ENCODE measurements around the gene SOX30.

Gene SOX30

DNA sequence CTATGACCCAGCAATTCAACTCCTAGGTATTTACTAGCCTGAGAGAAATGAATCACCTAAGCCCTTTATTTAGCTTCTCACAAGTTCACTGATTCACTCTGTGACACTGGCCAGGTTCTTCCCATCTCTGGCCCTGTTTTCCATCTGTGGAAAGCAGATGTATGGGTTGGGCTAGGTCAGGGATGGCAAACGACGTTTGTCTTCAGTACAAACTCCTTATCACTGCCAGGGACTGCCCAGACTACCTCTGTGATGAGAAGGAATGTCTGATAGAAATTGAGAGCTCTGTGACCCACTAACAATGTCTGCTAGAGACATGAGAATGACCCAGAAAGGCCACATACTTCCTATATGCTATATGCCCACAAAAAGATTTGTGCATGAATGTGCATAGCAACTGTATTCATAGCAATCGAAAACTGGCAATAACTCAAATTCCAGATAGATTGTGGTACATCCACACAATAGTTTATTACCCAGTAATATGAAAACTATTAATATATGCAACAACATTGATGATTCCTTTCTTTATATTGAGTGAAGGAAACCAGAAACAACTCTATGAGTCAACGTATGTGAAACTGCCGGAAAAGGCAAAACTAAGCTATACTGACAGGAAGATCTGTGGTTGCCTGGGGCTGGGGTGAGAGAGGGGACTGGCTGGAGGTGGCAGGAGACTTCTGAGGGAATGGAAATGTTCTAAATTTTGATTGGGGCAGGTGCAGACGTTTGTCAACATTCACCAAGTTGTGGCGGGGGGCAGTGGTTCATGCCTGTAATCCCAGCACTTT is 44.7 kb downstream of the SOX30 start:
- DNase-seq: peak; percentile 74

DNA sequence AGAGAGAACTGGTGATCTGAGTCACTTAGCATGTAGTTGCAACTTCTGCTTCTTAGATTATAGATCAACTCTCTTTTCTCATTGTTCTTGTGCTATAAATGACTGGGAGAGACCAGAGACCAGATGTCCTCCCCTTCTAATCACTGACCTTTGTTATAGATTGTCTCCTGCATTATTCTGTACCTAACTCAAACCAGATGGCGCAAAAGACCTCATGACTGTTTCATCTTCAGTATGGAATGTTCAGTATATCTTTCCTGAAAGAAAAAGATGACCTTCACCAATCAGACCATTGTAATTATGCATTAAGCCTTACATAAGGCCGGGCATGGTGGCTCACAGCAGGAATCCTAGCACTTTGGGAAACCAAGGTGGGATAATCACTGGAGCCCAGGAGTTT is 46.2 kb downstream of the SOX30 start:
- no peak for DNase-seq

DNA sequence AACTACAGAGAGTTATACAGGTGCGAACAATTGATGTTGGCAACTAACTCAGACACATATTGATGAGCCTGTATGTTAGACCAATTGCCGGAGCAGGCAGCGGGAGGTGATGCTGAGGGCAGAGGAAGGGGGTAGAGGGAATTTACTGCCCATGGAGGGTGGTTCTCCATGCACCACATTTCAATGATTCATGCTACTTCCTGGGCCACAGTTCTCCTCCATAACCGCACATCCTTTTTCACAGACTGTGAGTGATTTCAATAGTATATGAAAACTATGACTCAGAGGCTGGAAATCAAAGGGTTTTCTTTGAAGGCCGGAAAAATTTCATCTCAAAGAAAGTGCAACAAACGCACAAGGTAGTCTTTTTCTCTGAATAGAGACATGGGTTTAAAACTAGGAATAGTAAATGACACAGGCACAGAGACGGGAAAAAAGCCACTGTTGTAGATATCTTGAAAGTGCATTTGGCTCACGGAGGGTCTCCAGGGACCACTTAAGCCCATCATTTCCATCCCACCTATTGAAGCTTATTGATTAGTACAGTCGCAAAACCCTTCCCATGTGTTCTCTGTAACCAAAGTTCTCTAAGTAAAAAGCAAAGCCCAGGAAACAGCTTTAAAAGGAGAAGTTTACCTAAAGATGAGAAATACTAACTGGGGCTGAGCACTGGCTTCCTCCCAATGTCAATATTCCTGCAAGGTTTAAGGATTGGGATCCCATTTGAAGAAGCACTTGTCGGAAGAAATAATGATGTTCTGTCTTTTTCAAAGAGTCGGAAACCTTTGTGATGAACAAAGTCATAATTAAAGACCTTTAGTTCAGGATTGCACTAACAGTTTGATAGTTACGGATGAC is 48.7 kb downstream of the SOX30 start:
- DNase-seq: peak; percentile 73

DNA sequence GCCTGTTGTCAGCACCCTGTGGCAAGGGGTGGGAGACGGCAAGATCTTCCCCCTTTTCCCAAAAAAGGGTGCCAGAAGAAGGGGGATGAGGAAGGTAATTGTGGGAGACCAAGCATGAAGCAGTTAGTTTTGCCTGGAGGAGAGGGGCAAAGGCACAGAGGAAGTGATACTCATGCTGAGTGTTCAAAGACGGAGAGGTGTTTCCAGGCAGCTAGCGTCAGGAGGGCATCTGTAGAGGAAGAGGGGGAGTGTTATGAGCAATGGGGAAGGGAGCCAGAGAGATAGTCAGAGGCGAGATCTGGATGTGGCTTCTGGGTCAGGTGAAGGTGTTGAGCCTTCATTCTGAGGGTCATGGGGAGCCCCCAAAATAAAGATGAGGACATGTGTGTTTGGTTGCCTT is 49.7 kb downstream of the SOX30 start:
- no peak for DNase-seq

DNA sequence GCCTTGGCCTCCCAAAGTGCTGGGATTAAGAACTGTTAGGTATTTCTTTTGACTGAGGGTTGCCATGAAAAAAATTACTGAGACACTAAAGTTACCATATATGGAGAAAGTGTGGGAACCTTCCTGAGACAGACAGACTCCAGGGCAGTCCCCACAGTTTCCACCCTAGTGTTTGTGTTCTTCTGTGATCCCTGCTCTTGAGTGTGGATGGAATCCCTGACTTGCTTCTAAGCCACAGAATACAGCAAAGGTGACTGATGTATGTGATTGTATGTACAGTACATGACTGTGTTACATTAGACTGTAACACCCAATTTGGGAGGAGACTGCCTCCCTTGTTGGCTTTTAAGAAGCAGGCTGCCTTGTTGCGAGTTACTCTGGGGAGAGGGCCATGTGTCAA is 52.0 kb downstream of the SOX30 start:
- no peak for DNase-seq

DNA sequence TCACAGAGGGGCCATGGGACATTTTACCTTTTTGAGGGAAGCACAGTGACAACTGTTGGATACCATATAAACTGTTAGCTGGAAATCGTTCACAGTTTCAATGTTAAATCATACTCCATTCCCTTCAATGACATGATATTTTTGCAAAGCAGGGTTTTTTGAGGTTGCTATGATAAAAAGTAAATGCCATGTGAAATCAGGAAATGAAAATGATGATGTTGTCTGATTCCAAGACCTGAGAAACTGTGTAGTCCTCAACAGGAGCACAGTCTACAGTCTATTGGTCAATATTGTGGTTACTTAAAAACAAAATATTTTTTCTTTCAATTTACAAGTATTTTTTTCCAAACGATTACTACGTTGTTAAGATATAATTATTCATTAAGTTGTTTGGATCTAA is 52.7 kb downstream of the SOX30 start:
- DNase-seq: no peak

DNA sequence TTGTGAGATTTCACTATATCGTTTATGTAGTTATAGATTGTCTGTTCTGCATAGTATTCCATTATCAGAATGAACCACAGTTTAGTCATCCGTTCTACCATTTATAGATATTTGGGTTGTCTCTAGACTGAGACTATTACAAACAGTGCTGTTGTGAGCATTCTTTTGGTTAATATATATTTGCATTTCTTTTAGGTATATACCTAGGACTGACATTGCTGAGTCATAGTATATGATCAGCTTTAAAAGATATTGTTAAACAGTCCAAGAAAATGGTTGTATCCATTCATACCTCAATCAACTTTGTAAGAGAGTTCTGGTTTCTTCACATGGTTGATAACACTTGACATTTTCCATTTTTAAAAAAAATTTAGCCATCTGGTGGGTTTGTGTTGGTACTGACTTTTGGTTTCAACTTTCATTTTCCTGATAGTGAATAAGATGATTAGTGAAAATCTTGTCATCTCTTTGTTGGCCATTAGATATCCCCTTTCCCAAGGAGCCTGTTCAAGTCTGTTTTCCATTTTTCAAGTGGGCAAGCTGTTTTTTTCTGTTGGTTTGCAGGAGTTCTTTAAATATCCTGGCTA is 53.8 kb downstream of the SOX30 start:
- no peak for DNase-seq

DNA sequence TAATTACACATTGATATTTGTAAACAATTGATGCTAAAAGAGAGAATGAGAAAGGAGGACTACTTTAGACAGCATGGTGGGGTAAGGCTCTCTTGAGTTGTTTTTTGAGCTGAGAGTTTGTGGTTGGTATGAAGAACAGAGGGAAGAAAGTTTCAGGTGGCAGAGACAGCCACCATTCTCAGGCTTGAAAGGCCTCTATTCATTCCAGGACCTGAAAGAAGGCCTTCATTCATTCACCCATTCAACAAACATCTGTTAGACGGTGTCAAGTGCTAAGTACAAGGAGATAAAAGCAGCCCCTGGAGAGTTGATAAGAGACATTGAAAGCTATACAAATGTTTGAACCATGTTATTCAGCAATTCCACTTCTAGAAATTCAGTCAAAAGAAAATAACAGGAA is 55.0 kb downstream of the SOX30 start:
- DNase-seq: no peak

DNA sequence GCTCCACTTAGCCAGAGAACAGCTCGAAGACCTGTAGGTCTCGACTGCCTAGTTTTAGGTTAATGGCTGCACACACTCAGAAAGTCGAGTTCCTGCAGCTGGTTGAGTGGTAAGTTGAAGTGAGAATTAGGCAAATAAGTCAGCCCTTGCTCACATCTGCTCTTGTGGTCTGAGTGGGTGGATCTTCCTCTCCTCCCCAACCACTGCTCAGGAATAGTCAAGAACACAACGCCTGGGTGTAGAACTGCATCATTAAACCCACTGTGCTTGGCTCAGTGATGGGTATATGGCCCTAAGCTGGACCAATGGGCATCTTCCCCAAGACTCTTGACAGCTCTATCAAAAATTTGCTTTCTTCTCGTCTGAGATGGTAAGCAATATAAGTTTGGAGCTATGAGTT is 55.8 kb downstream of the SOX30 start:
- DNase-seq: no peak

DNA sequence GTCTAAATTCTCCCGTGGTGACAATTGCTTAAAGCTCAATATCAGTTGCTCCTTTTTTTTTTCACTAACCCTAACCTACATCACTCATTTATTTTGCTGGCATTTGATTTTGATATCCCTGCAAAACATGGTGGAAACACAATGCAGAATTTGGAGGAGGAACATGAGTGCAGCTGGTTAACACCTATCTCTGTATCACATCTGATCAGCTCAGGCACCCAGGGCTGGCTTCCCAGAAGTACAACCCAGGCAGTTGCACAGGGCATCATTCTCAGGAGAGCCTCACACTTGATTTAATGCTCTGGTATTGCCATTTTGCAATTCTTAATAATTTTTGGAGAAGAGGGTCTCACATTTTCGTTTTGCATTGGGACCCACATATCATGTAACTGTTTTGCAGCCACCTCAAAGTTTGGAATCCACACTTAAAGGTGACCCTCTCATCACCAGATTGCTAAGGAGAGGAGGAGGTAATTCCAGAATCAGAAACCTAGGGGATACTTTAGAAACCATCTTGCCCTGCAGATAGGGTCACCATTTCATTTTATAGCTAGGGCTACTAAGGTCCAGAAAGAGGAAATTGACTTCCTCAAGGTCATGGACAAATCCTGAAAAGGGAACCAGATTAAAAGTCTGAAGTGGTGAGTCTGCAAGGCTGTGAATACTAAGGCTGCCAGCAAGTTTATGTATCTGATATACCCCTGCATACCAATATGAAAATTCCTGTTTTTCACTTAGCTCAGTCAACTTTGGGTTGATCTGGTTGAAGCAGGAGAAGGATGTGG is 57.4 kb downstream of the SOX30 start:
- DNase-seq: no peak

DNA sequence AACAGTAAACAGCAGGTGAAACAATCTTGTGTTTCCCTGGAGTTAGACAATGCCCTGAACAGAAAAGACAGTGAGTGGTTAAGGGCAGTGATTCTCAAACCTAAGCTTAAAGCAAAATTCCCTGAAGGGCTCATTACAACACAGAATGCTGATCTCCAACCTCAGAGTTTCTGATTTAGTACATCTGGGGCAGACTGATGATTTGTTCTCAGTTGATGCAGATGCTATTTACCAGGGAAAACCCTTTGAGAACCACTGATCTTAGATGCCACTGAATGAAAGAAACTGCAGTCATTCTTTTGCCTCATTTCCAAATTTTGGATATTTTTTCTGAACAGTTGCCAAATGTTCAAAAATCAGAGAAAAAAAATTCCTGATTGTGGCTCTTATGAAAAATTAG is 58.0 kb downstream of the SOX30 start:
- no peak for DNase-seq

DNA sequence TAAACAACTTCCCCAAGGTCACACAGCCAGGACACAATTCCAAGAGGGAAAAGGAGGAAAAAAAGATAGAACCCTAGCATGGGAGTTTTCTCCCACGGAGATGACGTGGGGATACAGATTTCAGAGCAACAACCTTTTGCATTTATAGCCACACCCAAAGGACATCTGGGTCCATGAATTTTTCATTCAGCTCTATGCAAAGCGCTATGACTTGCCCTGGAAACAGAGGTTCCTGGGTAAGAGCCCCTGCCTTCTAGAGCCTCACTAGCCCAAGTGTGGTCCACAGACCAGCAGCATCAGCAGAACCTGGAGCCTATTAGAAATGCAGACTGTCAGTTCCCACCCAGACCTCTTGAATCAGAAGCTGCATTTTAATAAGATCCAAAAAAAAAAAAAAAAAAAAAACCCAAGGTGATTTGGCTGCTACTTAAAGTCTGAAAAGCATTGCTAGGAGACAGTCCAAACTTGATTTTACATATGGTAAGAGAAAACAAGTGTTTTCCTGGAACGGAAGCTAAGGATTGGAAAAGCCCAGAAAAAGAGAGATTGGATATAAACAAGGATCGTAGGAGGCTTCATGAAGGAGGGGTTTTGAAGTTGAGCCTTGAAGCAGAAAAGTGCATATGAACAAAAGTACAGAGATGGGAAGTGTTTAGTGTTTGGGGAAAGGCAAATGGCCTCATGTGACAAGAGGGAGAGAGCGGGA is 59.0 kb downstream of the SOX30 start:
- no peak for DNase-seq

DNA sequence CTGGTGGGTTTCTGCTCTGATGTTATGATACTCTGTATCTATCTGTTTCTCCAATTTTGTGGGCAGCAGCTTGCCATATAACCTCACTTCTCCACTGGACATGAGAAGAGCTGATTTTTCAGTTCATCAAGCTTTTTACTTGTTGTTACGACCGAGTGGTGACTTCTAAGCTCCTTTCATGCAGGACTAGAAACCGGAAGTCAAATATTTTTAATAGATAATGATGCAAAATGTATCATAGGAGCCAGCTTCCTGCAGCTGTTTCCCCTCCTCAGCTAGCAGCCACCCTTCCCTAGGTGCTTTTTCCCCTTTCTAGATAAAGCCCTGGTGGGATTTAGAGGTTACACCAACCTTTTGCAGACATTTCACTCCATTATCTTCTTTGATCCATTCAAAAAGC is 59.6 kb downstream of the SOX30 start:
- no peak for DNase-seq

DNA sequence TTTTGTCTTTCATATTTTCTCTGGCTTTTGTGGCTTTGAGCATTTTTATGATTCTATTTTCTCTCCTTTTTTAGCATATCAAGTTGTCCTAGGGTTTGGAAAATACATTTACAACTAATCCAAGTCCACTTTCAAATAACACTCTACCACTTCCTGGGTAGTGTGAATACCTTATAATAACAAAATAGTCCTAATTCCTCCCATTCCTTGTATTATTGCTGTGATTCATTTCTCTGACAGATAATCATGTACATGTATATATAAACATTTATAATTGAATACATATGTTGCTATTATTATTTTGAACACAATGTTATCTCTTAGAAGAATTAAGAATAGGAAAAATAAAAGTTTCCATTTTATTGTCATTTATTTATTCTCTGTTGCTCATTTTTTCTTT is 61.8 kb downstream of the SOX30 start:
- DNase-seq: no peak

DNA sequence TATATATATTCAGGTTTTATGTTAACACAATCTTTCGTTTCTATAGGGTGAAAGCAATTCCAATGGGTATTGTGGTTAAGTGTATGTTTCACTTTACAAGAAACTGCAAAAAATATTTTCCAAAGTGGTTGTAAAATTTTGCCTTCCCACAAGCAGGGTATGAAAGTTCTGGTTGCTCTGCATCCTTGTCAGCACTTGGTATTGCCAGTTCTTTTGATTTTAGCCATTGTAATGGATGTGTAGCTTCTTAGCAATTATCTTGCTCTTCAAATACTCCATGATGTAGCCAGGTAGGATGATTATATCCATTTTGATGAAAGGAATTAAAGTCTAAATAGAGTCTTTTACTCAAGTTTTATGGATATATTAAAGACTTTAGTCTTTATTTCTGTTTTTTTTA is 67.6 kb downstream of the SOX30 start:
- no peak for DNase-seq

DNA sequence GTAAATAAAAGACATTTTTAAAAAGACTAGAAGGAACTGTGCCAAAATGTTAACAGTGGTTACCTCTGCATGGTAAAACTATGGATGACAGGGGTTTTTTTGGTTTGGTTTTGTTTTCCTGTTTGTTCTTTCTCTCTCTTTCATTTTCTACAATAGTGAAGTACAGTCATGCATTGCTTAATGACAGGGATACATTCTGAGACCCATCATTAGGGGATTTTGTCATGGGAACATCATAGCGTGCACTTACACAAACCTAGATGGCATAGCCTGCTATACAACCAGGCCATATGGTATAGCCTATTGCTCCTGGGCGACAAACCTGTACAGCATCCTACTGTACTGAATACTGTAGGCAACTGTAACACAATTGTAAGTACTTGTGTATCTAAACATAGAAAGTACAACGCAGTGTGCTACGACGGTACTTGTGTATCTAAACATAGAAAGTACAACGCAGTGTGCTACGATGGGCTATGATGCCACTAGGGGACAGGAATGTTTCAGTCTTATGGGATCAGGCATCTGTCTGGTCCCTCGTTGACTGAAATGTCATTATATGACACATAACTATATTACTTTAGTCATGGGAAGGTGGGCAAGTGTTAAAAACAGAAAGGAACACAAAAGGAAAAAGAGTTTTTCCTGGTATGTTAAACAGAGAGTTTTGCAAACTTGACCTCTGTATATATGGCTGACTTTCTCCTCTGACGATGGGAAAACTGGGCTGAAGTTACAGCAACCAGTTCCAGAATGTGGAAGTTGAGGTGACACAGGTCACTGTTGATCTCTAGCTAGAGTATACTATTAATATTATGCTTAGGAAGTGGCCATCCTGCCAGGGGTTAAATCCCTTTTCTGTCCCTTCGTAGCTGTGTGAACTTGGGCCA is 69.3 kb downstream of the SOX30 start:
- no peak for DNase-seq

DNA sequence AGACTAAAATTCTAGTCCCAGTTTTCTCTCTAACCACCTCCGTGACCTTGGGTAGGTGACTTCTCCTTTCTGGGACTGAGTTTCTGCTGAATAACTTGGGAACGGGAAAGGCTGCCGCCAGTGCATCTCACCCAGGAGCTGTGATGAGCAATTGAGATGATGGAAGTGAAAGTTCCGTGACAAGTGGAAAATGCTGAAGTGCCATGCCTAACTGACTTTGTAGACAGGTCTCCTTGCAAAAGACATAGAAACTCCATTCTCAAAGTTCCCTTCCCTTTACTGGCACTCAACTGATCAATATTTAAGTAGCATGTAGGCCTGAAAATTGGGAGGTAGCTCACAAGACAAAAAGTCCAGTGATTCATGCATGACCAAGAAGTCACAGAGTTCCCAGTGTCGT is 70.3 kb downstream of the SOX30 start:
- DNase-seq: no peak

DNA sequence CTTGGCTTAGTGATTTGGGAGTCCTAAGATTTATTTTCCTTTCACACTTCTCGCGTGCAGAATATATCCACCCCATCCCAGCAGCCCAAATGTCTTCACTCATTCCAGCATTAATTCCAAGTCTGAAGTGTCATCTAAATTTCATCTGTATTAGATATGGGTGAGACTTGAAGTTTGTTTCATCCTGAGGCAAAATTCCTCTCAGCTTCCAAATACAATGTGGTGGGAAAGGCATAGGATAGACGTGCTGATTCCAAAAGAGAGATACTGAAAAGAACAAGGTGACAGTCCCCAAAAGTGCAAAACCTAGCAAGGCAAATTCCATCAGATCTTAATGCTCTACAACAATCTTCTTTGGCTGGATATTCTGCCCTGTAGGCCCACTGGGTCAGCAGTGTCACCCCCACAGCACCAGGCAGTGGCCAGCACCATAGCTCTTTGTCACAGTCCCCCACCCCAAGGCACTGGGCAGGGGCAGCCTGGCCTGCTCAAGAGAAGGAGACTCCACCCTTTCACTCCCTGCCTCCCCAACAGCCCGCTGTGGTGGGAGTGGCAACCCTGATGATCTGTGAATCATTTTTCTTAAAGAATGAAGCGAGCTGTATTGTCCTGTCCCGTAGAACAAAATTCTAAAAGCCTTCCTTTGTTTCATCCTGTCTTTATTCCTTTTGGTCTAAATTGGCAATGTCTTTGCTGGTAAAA is 74.0 kb downstream of the SOX30 start:
- DNase-seq: no peak

DNA sequence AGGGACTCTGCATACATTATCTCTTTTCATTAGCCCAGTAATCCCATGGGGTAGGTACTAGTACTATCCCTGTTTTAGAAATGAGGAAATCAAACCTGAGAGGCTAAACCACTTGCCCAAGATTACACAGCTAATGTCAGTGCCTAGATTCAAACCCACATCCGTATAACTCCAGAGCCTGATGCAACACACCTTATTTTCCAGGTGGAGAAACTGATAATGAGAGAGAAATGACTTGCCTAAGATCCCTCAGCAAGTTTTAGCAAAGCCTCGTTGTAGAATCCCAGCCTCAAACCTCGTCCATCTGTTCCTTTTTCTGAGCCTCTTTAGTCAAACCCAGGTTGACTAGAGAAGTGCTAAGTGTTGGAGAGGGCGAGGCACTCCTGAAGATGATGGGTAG is 75.6 kb downstream of the SOX30 start:
- no peak for DNase-seq

Data from activated CD8-positive, alpha-beta memory T cell treated with anti-CD3 and anti-CD28 coated beads, Interleukin-2, amount 50 U/mL, for 48 hours (primary cell).